GM19455 (cell line): Measurements from ENCODE around the gene PACSIN1.
A peak's percentile ranks its signal among the peaks of the same experiment; 100 is the strongest.

Experiments used
- ATAC-seq: cut with Tn5 transposase; IDR thresholded peaks from one replicate; pipeline ENCODE4 v1.9.1; 2021; ENCODE audit not compliant: unreplicated experiment

The PACSIN1 gene

GRCh38 chr6:34465531-34466241 lies at the start of gene PACSIN1:
TSS of gene PACSIN1 (plus strand) at chr6:34466076. CDS start at chr6:34526306, 60,230 bp downstream.
- no peak for ATAC-seq

GRCh38 chr6:34416877-34417371 lies 49.0 kb upstream of the PACSIN1 start:
- no peak for ATAC-seq

- no peak for ATAC-seq
These were observed 47.5 kb upstream of the PACSIN1 start for GRCh38 chr6:34418367-34418766.

- no peak for ATAC-seq
These were observed 42.6 kb upstream of the PACSIN1 start for GRCh38 chr6:34423254-34423653.

GRCh38 chr6:34424200-34425131 lies 41.4 kb upstream of the PACSIN1 start:
- no peak for ATAC-seq

- peak; percentile 19 for ATAC-seq
These were observed 40.8 kb upstream of the PACSIN1 start for GRCh38 chr6:34425132-34425497.

- peak; percentile 80 for ATAC-seq
These were observed 40.1 kb upstream of the PACSIN1 start, which contains the start of gene RPS10 for GRCh38 chr6:34425498-34426410. TSS of gene RPS10 (minus strand) at chr6:34426069. CDS start at chr6:34425221, 848 bp downstream.

- no peak for ATAC-seq
These were observed 30.0 kb upstream of the PACSIN1 start for GRCh38 chr6:34435916-34436315.

GRCh38 chr6:34436803-34437643 lies 28.9 kb upstream of the PACSIN1 start:
- no peak for ATAC-seq

- ATAC-seq = no peak
These were observed 28.3 kb upstream of the PACSIN1 start for GRCh38 chr6:34437644-34437970.

- no peak for ATAC-seq
These were observed 27.2 kb upstream of the PACSIN1 start for GRCh38 chr6:34438705-34439104.

GRCh38 chr6:34439442-34439841 lies 26.4 kb upstream of the PACSIN1 start:
- ATAC-seq = no peak

GRCh38 chr6:34441526-34441925 lies 24.4 kb upstream of the PACSIN1 start:
- ATAC-seq = no peak

GRCh38 chr6:34445313-34445860 lies 20.5 kb upstream of the PACSIN1 start:
- no peak for ATAC-seq

- ATAC-seq = no peak
These were observed 18.5 kb upstream of the PACSIN1 start for GRCh38 chr6:34447386-34447785.

- no peak for ATAC-seq
These were observed 18.0 kb upstream of the PACSIN1 start for GRCh38 chr6:34447910-34448309.

GRCh38 chr6:34451192-34451591 lies 14.7 kb upstream of the PACSIN1 start:
- no peak for ATAC-seq

- ATAC-seq = no peak
These were observed 10.0 kb upstream of the PACSIN1 start for GRCh38 chr6:34455831-34456230.

GRCh38 chr6:34457382-34457741 lies 8.5 kb upstream of the PACSIN1 start:
- no peak for ATAC-seq
